HG03064 (cell line): ENCODE results near the gene MPEG1.

Experiments used
- ATAC-seq: cut with Tn5 transposase; IDR thresholded peaks from one replicate; pipeline ENCODE4 v1.9.1; 2021; ENCODE audit warnings: low read depth; ENCODE audit not compliant: unreplicated experiment

Gene MPEG1

GRCh38 chr11:59218893-59219292 lies 6.2 kb upstream of the MPEG1 start:
- no peak for ATAC-seq

GRCh38 chr11:59218319-59218718 lies 5.6 kb upstream of the MPEG1 start:
- no peak for ATAC-seq

- peak; percentile 79 for ATAC-seq
Observed at GRCh38 chr11:59216641-59217564, 4.2 kb upstream of the MPEG1 start.

- ATAC-seq = no peak
Observed at GRCh38 chr11:59214141-59214893, 1.6 kb upstream of the MPEG1 start.

DNA sequence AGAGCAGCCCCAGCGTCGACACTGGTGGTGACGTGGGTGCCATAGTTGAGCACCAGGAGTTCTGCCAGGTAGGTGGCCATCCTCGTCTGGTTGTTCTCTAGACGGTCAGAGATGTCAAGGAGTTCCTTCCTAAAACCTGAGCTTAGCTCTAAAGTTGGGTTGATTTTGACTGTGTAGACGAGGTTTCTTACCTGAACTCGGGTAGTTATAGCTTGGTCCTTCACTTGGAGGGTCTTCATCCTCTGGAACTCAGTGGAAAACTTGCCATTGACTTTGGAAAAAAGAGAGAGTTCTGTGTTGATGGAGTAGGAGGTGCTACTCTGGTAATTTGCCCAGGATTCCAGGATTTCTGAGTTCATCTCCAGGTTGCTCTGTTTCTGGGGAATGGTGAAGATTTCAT lies 505 bp downstream of the MPEG1 start:
- ATAC-seq = no peak

- no peak for ATAC-seq
Observed at GRCh38 chr11:59208956-59209355, 3.8 kb downstream of the MPEG1 start.

DNA sequence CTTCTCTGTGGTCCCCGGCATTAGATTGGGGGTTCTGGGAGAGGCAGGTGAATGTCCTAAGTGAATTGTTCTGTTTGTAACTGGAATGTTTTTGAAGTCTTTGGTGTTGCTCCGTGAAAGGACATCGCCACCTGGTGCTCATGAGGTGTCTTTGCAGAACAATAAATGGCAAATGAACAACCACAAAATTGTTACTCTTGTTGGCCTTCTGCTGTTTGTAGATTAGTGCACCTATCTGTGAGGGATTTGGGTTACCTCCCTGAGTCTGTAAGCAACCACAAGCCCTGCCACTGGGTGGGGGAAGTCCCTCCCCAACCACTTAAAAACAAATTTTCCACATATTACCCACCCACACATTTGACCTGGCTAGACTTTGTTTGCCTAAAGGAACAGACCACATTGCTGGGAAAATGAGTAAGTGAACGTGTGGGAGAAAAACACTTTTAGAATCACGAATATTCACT lies 4.7 kb downstream of the MPEG1 start:
- peak; percentile 50 for ATAC-seq

DNA sequence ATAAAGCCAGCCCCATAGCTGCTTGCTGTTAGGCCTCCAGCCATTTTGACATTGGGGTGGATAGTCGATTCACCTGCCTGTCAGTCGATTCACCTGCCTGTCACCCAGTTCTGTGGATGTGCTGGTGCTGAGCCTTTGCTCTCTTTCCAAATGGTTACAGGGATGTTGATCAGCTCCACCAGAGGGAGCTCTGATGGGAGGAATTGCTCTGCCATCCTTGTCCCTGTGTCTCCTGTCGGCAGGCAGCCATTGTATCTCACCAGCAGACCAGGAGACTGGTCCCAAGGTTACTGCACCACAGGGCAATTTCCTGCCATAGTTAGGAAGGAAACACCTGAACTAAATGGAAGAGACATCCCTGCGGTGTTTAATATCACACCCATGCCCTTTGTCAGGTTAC lies 6.1 kb downstream of the MPEG1 start:
- no peak for ATAC-seq

DNA sequence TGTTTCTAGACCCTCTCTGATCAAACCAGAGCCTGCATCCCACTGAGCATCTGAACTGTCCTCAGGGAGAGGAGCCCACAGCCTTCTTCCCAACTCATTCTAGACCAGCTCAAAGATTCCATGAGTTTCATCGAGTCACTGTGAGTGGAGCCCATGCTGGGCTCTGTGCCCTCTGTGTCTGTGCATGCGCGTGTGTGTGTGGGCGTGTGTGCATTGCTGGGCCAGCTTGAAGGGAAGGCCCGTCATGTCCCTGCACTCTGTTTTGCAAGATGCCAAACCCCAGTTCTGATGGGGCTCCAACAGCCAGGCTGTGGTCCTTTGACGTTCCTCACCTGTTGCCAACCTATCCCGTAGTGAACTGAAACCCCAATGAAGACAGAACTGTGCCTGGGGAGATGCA lies 7.1 kb downstream of the MPEG1 start:
- no peak for ATAC-seq

GRCh38 chr11:59204746-59205145 lies 8.0 kb downstream of the MPEG1 start:
- ATAC-seq = no peak

DNA sequence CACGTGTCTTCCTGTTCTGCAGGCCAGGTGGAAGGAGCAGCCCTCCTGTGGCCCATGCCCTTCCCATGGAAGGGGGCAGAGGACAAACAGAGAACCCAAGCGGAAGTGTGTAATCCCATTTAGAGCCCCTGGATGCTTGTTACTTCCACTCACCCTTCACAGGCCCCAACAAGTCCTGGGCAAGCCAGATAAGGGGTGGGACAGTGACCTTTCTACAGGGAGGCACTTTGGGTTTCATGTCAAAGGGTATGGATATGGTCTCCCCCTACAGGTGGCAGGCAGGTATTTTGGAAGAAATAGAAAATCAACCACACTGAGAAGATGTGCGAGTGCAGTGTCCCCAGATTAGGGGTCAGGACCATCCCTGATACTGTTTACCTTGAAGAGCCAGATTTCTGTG lies 11.4 kb downstream of the MPEG1 start:
- no peak for ATAC-seq

DNA sequence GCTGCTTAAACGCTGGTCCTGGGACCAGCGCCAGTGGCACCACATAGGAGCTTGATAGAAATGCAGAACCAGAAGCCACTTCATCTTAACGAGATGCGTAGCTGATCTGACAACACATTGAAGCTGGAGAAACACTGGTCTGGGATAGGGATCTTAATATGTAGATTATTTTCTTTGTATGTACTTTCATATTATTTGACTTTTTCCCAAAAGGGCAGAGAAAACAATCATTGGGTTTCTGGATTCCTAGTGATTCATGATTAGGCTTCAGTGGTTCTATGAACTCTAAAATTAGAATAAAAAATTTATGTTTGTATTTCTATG lies 12.3 kb downstream of the MPEG1 start:
- ATAC-seq = no peak

GRCh38 chr11:59199546-59200422 lies 12.9 kb downstream of the MPEG1 start:
- no peak for ATAC-seq

DNA sequence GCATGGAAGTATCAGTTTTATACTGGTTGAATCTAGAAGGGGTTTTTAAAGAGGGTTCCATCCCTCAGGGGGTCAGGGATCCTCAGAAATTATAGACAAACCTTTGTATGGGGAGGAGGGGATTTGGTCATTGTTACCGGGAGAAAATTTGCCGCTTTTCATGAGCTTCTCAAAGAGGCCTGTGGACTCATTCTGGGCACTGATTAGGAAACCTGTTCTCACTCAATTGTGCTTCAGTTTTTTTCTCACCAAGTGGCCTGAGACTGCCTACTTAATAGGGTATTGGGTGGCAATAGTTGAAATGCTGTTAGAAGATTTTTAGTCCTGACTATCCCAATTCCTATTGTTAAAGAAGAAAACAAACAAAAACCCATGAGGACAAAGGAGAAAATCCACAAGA lies 14.0 kb downstream of the MPEG1 start:
- no peak for ATAC-seq

DNA sequence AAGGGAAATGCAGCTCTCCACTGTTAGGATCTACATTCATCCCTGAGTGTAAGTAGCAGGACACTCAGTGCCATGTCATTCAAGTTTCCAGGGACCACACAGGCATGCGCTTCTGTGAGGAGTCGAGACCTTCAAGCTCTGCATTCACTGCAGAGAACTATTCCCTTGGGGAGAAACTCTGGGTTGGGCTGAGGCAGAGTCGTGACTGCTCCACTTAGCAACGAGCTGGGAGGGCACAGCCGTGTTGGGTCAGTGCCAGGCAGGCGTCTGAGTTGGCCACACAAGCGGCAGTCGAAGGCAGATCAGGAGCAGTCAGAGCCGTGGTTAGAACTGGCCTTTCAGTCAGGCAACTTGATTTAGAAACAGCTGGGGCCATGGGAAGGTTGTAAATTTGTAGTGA lies 14.7 kb downstream of the MPEG1 start:
- no peak for ATAC-seq

DNA sequence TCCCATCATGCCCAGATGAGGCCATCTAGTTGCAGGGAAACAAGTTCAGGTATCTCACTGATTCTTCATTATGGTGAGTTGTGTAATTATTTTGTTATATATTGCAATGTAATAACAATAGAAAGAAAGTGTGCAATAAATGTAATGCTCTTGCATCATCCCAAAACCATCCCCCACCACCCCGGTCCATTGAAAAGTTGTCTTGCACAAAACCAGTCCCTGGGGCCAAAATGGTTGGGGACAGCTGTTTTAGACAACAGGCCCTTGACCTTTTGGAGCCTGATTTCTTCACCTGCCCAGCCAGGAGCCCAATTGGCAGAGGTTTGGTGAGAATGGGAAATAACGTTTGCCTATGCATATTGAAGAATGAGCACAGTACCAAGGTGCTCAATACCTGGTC lies 15.9 kb downstream of the MPEG1 start:
- ATAC-seq = no peak

DNA sequence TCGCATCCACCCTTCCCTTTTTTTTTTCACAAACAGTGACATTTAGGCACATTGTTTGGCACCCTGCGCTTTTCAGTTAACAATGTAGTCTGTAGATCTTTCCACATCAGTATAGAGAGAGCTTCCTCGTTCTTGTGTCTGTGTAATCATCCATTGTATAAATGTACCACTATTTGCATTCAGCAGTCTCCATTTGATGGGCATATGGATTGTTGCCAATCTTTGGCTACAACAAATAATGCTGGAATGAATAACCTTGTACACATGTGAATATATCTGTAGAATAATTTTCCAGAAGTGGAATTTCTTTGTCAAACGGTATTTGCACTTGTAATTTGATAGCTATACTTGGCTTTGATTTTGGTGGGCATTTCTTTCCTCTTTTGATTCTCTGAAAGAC lies 17.1 kb downstream of the MPEG1 start:
- no peak for ATAC-seq

DNA sequence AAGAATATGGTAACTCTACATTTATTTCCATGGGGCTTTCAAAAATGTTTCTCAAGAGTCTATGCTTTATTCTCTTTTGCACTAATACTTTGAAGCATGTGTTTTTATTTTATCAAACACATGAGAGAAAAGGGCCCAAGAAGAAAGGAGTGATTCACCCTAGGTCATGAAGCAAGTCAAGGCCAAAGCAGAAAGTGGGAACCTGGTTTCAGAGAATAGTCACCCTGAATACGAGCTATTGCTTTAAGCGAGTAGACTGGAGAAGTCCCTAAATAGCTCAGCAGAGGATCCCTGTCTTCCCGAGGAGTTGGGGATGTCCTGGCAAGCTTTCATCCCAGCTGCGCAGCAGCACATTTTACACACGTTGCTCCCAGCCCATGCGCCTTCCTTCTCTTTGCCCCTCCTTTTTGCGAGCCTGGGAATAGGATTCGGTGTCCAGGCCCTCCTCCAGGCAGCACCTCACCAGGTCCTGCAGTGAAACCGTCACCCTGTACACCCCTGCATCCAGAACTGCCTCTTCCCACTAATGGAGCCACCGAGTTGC lies 19.1 kb downstream of the MPEG1 start:
- ATAC-seq = no peak

DNA sequence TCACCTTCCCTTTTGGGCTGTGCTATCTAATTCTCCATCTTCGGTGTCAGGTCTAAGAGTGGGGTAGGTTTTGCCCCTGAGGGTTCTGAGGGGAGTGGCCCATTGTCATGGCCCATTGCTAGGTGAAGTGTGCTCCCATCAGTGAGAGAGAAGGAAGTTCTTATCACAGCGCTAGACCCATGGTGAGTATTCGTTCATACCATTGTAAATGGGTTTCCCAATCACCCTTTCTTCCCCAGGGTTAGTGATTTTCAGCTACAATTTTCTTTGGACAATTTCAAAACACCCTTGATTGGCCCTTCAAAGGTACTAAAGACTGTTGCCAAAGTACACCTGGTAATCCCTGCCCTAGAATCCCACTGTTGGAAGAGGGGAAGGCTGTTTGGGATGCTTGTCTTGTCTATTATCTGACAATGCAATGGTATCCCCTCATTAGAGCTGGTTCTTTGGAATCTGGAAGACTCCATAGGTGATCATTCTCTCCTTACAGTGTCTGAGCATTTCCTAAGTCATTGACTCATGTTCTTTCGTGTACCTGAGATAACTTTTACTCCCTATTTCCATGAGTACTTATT lies 20.2 kb downstream of the MPEG1 start:
- no peak for ATAC-seq

DNA sequence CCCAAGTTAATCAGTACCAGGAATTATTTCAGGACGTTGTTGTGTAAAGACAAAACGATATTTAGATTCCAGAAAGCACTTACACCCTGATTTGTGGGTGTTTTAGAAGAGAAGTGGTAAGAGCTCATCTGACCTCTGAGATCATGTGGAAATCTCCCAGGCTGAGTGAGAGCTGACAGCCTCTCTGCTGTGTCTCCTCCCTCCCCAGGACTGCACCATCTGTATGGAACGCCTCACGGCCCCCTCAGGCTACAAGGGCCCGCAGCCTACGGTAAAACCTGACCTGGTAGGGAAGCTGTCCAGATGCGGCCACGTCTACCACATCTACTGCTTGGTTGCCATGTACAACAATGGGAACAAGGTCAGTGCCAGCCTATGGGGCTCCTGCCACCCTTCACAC lies 20.8 kb downstream of the MPEG1 start:
- no peak for ATAC-seq
